Neural progenitor cell (in vitro differentiated cells): ENCODE data around the gene TMEFF2. TPM values are rescaled to one million over a fixed set of nuclear protein-coding genes. Genes with fewer than 3 reads are reported as not detected.

Experiments
- DNase-seq: peaks from one replicate; pipeline ENCODE4 v3.0.0-alpha.2; 2016; ENCODE audit warnings: low spot score
- H2AFZ ChIP-seq: fragments of 200-600 bp; sonication (generic); replicated peaks from 2 replicates; pipeline ENCODE4 v1.6.1; 2016; ENCODE audit warnings: antibody characterized with exemption
- H3F3A ChIP-seq: fragments of 200-600 bp; sonication (generic); 2 replicates; pipeline ENCODE4 v1.6.1; 2016; ENCODE audit warnings: antibody characterized with exemption, low read depth
- H3K27ac ChIP-seq: fragments of 200-600 bp; sonication (generic); 2 replicates; pipeline ENCODE4 v1.5.1; 2016; ENCODE audit warnings: mild to moderate bottlenecking
- H3K27me3 ChIP-seq: fragments of 200-600 bp; sonication (generic); 2 replicates; pipeline ENCODE4 v1.6.1; 2016; ENCODE audit warnings: mild to moderate bottlenecking, moderate library complexity
- H3K36me3 ChIP-seq: fragments of 200-600 bp; sonication (generic); 2 replicates; pipeline ENCODE4 v1.5.1; 2016
- H3K4me1 ChIP-seq: fragments of 200-600 bp; sonication (generic); 2 replicates; pipeline ENCODE4 v1.6.1; 2016; ENCODE audit warnings: mixed run types
- H3K4me2 ChIP-seq: fragments of 200-600 bp; sonication (generic); 2 replicates; pipeline ENCODE4 v1.6.1; 2016
- H3K4me3 ChIP-seq: fragments of 200-600 bp; sonication (generic); 2 replicates; pipeline ENCODE4 v1.5.1; 2016
- H3K79me2 ChIP-seq: fragments of 200-600 bp; sonication (generic); 2 replicates; pipeline ENCODE4 v1.6.1; 2016; ENCODE audit warnings: low read depth
- H3K9ac ChIP-seq: fragments of 200-600 bp; sonication (generic); 2 replicates; pipeline ENCODE4 v1.6.1; 2016
- H3K9me3 ChIP-seq: fragments of 200-600 bp; sonication (generic); 2 replicates; pipeline ENCODE4 v1.5.1; 2016; ENCODE audit warnings: low read depth
- H4K20me1 ChIP-seq: fragments of 200-600 bp; sonication (generic); 2 replicates; pipeline ENCODE4 v1.6.1; 2016; ENCODE audit warnings: low read depth
- H3K27ac Mint-ChIP-seq: 3 replicates; pipeline ENCODE4 v1.8.0; 2021; ENCODE audit warnings: mixed read lengths
- H3K27me3 Mint-ChIP-seq: 2 replicates; pipeline ENCODE4 v1.8.0; 2022; ENCODE audit warnings: low read depth, mild to moderate bottlenecking, inconsistent platforms, moderate library complexity, mixed read lengths; ENCODE audit not compliant: insufficient read depth
- H3K36me3 Mint-ChIP-seq: 3 replicates; pipeline ENCODE4 v1.8.0; 2021; ENCODE audit warnings: mixed read lengths
- H3K4me1 Mint-ChIP-seq: 3 replicates; pipeline ENCODE4 v1.8.0; 2021; ENCODE audit warnings: mixed read lengths
- H3K4me3 Mint-ChIP-seq: 3 replicates; pipeline ENCODE4 v1.8.0; 2021; ENCODE audit warnings: mild to moderate bottlenecking, moderate library complexity, mixed read lengths
- H3K9me3 Mint-ChIP-seq: 3 replicates; pipeline ENCODE4 v1.8.0; 2020; ENCODE audit warnings: mixed read lengths
- CTCF ChIP-seq: fragments of 200-600 bp; sonication (generic); IDR thresholded peaks from 2 replicates; pipeline ENCODE4 v1.5.1; 2017; ENCODE audit warnings: antibody characterized with exemption, mild to moderate bottlenecking
- EZH2 ChIP-seq: fragments of 200-600 bp; sonication (generic); IDR thresholded peaks from 2 replicates; pipeline ENCODE4 v1.6.1; 2017; ENCODE audit warnings: antibody characterized with exemption, mild to moderate bottlenecking, moderate library complexity
- EZH2phosphoT487 ChIP-seq: fragments of 200-600 bp; sonication (generic); IDR thresholded peaks from 2 replicates; pipeline ENCODE4 v1.6.1; 2017; ENCODE audit warnings: antibody characterized with exemption
- total RNA-seq: library from RNA; depleted of rRNA; stranded (reverse); fragments of >200 nt; gene quantifications from 2 replicates; pipeline ENCODE4 v1.2.3, GENCODE V29; 2015; ENCODE audit warnings: low replicate concordance

The TMEFF2 gene
- total RNA-seq, 1 donor from 2014 or later = 1.7 TPM

GRCh38 chr2:192030289-192030688, 164.4 kb downstream of the TMEFF2 start:
- H2AFZ ChIP-seq = no peak overlapping the region
- H3K4me1 ChIP-seq = no peaks in the 10 kb centered on the region
- no peak overlapping the region for H3K4me3 Mint-ChIP-seq
- no peak overlapping the region for H3K4me3 ChIP-seq
- H3K27me3 Mint-ChIP-seq = no peaks in the 10 kb centered on the region
- H3K27me3 ChIP-seq = no peaks in the 10 kb centered on the region
- H3K36me3 ChIP-seq = no peaks in the 10 kb centered on the region
- no peaks in the 10 kb centered on the region for H4K20me1 ChIP-seq
- no peak for TF ChIP-seq EZH2
- no peak for TF ChIP-seq CTCF
- TF ChIP-seq EZH2phosphoT487 = no peak
- no peaks in the 10 kb centered on the region for H3K36me3 Mint-ChIP-seq
- no peak for DNase-seq
- H3K9ac ChIP-seq = no peak overlapping the region
- H3K4me1 Mint-ChIP-seq = peaks cover 14% of the 10 kb centered on the region
- no peaks in the 10 kb centered on the region for H3F3A ChIP-seq
- H3K9me3 Mint-ChIP-seq = no peaks in the 10 kb centered on the region
- no peak overlapping the region for H3K27ac Mint-ChIP-seq
- H3K79me2 ChIP-seq = no peaks in the 10 kb centered on the region
- no peak overlapping the region for H3K4me2 ChIP-seq
- H3K9me3 ChIP-seq = no peaks in the 10 kb centered on the region
- H3K27ac ChIP-seq = no peak overlapping the region

GRCh38 chr2:192029089-192029488, 165.6 kb downstream of the TMEFF2 start:
- Mint-ChIP-seq H3K27me3 (no peaks in the 10 kb centered on the region), H3K9me3 (no peaks in the 10 kb centered on the region), H3K27ac (no peak overlapping the region), H3K4me1 (peaks cover 18% of the 10 kb centered on the region), H3K36me3 (no peaks in the 10 kb centered on the region), H3K4me3 (no peak overlapping the region)
- Histone ChIP-seq H3K4me3 (no peak overlapping the region), H4K20me1 (no peaks in the 10 kb centered on the region), H3K36me3 (no peaks in the 10 kb centered on the region), H3K9me3 (no peaks in the 10 kb centered on the region), H3K9ac (no peak overlapping the region), H3K79me2 (no peaks in the 10 kb centered on the region), H3K27me3 (no peaks in the 10 kb centered on the region), H3F3A (no peaks in the 10 kb centered on the region), H2AFZ (no peak overlapping the region), H3K27ac (no peak overlapping the region), H3K4me2 (no peak overlapping the region), H3K4me1 (no peaks in the 10 kb centered on the region)
- no peak for TF ChIP-seq EZH2phosphoT487
- TF ChIP-seq CTCF = peak; percentile 32
- DNase-seq = peak; percentile 36

GRCh38 chr2:192026825-192027120, 168.0 kb downstream of the TMEFF2 start:
- Mint-ChIP-seq H3K4me3 (no peak overlapping the region), H3K27ac (no peak overlapping the region), H3K4me1 (peaks cover 18% of the 10 kb centered on the region), H3K27me3 (no peaks in the 10 kb centered on the region), H3K36me3 (no peaks in the 10 kb centered on the region), H3K9me3 (no peaks in the 10 kb centered on the region)
- no peak for DNase-seq
- H3F3A ChIP-seq = no peaks in the 10 kb centered on the region
- H3K9ac ChIP-seq = no peak overlapping the region
- no peaks in the 10 kb centered on the region for H3K9me3 ChIP-seq
- H3K4me2 ChIP-seq = no peak overlapping the region
- no peaks in the 10 kb centered on the region for H3K4me1 ChIP-seq
- no peak overlapping the region for H2AFZ ChIP-seq
- H3K27ac ChIP-seq = no peak overlapping the region
- no peaks in the 10 kb centered on the region for H3K27me3 ChIP-seq
- no peak for TF ChIP-seq EZH2
- TF ChIP-seq CTCF = no peak
- TF ChIP-seq EZH2phosphoT487 = no peak
- no peaks in the 10 kb centered on the region for H4K20me1 ChIP-seq
- no peaks in the 10 kb centered on the region for H3K79me2 ChIP-seq
- no peaks in the 10 kb centered on the region for H3K36me3 ChIP-seq
- H3K4me3 ChIP-seq = no peak overlapping the region
